ENCODE measurements around the gene FRYL. TPM values are rescaled to one million over a fixed set of nuclear protein-coding genes. Genes with fewer than 3 reads are reported as not detected.

The FRYL gene
- total and polyA plus RNA-seq, 2 of the 13 experiments (the other 11 are each of a cell fraction or from before 2014, with no cell fraction given): 9.7 to 19.6 TPM

DNA sequence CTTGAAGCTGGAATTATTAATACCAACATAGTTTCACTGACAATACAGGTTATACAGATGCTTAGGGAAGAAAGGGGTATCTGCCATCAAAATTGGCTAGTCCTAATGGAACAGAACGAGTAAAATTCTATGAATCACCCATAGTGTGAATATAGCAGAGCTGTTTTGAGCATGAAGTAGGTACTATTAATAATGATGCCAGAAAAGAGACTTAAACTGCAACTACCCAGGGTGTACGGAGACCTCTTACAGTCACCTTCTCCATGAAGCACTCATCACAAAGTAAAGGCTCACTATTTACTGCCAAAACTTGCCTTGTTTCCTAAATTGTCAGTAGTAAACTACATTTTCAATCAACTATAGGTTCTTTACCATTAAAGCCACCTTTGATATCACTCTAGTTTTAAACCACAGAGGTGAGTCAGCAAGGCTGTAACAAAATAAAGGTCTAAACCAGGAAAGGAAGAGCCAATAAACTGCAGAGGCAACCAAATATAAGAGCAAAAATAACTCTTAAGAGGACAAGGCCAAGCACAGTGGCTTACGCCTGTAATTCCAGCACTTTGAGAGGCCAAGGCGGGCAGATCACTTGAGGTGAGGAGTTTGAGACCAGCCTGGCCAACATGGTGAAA lies 114.4 kb downstream of the FRYL start:
- in situ Hi-C loops (cut with HindIII; ENCODE audit: extremely low pct_ligation_motif_present, low pct_unique_long_range_greater_than_20kb): no loop called here
- intact Hi-C loops (cut with micrococcal nuclease; ENCODE audit: unreplicated experiment): no loop called here
- BruUV-seq (replicated peaks): no TSS peak
- Histone ChIP-seq H3K27ac (ENCODE audit: extremely low read length, insufficient read depth, low read length) (no peak overlapping the region), H3K79me2 (ENCODE audit: insufficient read depth, low read length) (no peaks in the 10 kb centered on the region), H2AFZ (ENCODE audit: low read length) (no peak overlapping the region), H3K4me3 (replicated peaks in 1 of 3; ENCODE audit: insufficient read depth in 1 of 3, low read depth in 2 of 3, low read length in 3 of 3) (no peak overlapping the region), H3K36me3 (replicated peaks in 1 of 2; ENCODE audit: control insufficient read depth in 1 of 2, insufficient read depth in 2 of 2, low read length in 2 of 2) (no peaks in the 10 kb centered on the region), H3K4me2 (ENCODE audit: low read depth, low read length) (no peak overlapping the region), H3K4me1 (ENCODE audit: insufficient read depth, low read length) (no peaks in the 10 kb centered on the region), H4K20me1 (ENCODE audit: insufficient read depth, low read length) (no peaks in the 10 kb centered on the region), H3K9ac (ENCODE audit: insufficient read depth, low read depth, low read length) (no peak overlapping the region), H3K9me3 (ENCODE audit: low read length) (no peaks in the 10 kb centered on the region), H3K27me3 (ENCODE audit: control insufficient read depth in 1 of 2, insufficient read depth in 2 of 2, low read length in 2 of 2) (no peaks in the 10 kb centered on the region)
- TF ChIP-seq ZNF761 (CRISPR knock-in tag; conservative IDR thresholded peaks at IDR 0.05): no peak
- no peak for TF ChIP-seq SRY (CRISPR knock-in tag; IDR thresholded peaks at IDR 0.05)
- TF ChIP-seq ZNF614 (CRISPR knock-in tag; IDR thresholded peaks at IDR 0.05; ENCODE audit: borderline replicate concordance): no peak
- TF ChIP-seq ZNF274 (CRISPR knock-in tag; IDR thresholded peaks at IDR 0.05): no peak
- TF ChIP-seq HNRNPH1 (optimal IDR thresholded peaks at IDR 0.05; ENCODE audit: low read depth, low read length): no peak
- POLR2A ChIA-PET: no interaction called here
- 90% methylated on average over 4 of the region's 4 CpGs for WGBS (ENCODE audit: low lambda C conversion rate)
- CTCF ChIA-PET (ENCODE audit: low intra/inter-chr PET ratio, low total read pairs): no interaction called here
- ATAC-seq (no peak), DNase-seq (ENCODE audit: low spot score) (no peak), FAIRE-seq (no peak)

DNA sequence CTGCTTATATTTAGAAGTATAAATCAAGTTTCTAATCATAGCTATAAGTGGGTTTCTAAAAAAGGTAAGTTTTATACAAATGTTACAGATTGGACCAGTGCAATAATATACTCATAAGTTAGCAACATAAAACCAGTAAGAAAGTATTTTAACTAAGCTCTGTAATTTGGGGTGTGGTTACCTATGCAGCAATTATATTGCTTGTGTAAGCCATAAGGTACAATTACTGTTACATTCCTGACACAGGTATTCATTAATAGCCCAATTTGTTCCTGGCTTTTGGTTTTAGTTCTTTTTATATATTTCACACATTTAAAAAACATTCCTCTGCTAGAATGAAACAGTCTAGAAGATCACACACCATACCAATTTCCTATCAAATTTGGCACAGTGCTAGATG lies 115.1 kb downstream of the FRYL start:
- no peaks in the 10 kb centered on the region for H3K9me3 ChIP-seq (ENCODE audit: low read length)
- ATAC-seq: no peak
- H3K36me3 ChIP-seq (replicated peaks in 1 of 2; ENCODE audit: control insufficient read depth in 1 of 2, insufficient read depth in 2 of 2, low read length in 2 of 2): no peaks in the 10 kb centered on the region
- intact Hi-C loops (cut with micrococcal nuclease; ENCODE audit: unreplicated experiment): no loop called here
- no peaks in the 10 kb centered on the region for H4K20me1 ChIP-seq (ENCODE audit: insufficient read depth, low read length)
- no peak overlapping the region for H3K27ac ChIP-seq (ENCODE audit: extremely low read length, insufficient read depth, low read length)
- no TSS peak for BruUV-seq (replicated peaks)
- POLR2A ChIA-PET: no interaction called here
- in situ Hi-C loops (cut with HindIII; ENCODE audit: extremely low pct_ligation_motif_present, low pct_unique_long_range_greater_than_20kb): no loop called here
- no peak overlapping the region for H3K4me2 ChIP-seq (ENCODE audit: low read depth, low read length)
- no peaks in the 10 kb centered on the region for H3K79me2 ChIP-seq (ENCODE audit: insufficient read depth, low read length)
- no peak for DNase-seq (ENCODE audit: low spot score)
- CTCF ChIA-PET (ENCODE audit: low intra/inter-chr PET ratio, low total read pairs): no interaction called here
- no peak for FAIRE-seq
- H3K4me3 ChIP-seq (replicated peaks in 1 of 3; ENCODE audit: insufficient read depth in 1 of 3, low read depth in 2 of 3, low read length in 3 of 3): no peak overlapping the region
- no peak overlapping the region for H2AFZ ChIP-seq (ENCODE audit: low read length)
- no peaks in the 10 kb centered on the region for H3K4me1 ChIP-seq (ENCODE audit: insufficient read depth, low read length)
- no peak overlapping the region for H3K9ac ChIP-seq (ENCODE audit: insufficient read depth, low read depth, low read length)
- H3K27me3 ChIP-seq (ENCODE audit: control insufficient read depth in 1 of 2, insufficient read depth in 2 of 2, low read length in 2 of 2): no peaks in the 10 kb centered on the region
- TF ChIP-seq, protein P1, sequence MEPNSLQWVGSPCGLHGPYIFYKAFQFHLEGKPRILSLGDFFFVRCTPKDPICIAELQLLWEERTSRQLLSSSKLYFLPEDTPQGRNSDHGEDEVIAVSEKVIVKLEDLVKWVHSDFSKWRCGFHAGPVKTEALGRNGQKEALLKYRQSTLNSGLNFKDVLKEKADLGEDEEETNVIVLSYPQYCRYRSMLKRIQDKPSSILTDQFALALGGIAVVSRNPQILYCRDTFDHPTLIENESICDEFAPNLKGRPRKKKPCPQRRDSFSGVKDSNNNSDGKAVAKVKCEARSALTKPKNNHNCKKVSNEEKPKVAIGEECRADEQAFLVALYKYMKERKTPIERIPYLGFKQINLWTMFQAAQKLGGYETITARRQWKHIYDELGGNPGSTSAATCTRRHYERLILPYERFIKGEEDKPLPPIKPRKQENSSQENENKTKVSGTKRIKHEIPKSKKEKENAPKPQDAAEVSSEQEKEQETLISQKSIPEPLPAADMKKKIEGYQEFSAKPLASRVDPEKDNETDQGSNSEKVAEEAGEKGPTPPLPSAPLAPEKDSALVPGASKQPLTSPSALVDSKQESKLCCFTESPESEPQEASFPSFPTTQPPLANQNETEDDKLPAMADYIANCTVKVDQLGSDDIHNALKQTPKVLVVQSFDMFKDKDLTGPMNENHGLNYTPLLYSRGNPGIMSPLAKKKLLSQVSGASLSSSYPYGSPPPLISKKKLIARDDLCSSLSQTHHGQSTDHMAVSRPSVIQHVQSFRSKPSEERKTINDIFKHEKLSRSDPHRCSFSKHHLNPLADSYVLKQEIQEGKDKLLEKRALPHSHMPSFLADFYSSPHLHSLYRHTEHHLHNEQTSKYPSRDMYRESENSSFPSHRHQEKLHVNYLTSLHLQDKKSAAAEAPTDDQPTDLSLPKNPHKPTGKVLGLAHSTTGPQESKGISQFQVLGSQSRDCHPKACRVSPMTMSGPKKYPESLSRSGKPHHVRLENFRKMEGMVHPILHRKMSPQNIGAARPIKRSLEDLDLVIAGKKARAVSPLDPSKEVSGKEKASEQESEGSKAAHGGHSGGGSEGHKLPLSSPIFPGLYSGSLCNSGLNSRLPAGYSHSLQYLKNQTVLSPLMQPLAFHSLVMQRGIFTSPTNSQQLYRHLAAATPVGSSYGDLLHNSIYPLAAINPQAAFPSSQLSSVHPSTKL (CRISPR knock-in tag; IDR thresholded peaks at IDR 0.05): no peak
- TF ChIP-seq NR2F1 (CRISPR knock-in tag; IDR thresholded peaks at IDR 0.05): no peak

Measured in HepG2 (cell line).